ENCODE measurements around the gene KAT7. TPM values are rescaled to one million over a fixed set of nuclear protein-coding genes. Genes with fewer than 3 reads are reported as not detected.

KAT7 gene
- polyA plus RNA-seq, 1 donor from 2014 or later = 31.0 TPM

- Histone ChIP-seq H3K9me3 (ENCODE audit: low read length) (no peaks in the 10 kb centered on the region), H3K4me3 (ENCODE audit: low read length) (no peak overlapping the region), H3K79me2 (replicated peaks; ENCODE audit: insufficient read depth, low read length) (peaks cover 22% of the 10 kb centered on the region), H3K4me2 (ENCODE audit: low read length) (no peak overlapping the region), H3K27me3 (ENCODE audit: insufficient read depth, low read depth, low read length) (no peaks in the 10 kb centered on the region), H4K20me1 (ENCODE audit: insufficient read depth) (no peaks in the 10 kb centered on the region), H3K27ac (ENCODE audit: low read length) (no peak overlapping the region), H3F3A (ENCODE audit: insufficient read depth, low read length, poor library complexity, severe bottlenecking) (no peaks in the 10 kb centered on the region), H3K9ac (ENCODE audit: low read length) (no peak overlapping the region), H3K9me2 (ENCODE audit: insufficient read depth, low read length) (no peaks in the 10 kb centered on the region), H2AFZ (ENCODE audit: low read depth, low read length) (no peak overlapping the region), H3K36me3 (ENCODE audit: insufficient read depth, low read length) (peaks cover 16% of the 10 kb centered on the region)
- TF ChIP-seq EZH2 (IDR thresholded peaks at IDR 0.05; ENCODE audit: borderline replicate concordance, insufficient read depth, low read length, poor library complexity, severe bottlenecking) (no peak), POLR2AphosphoS5 (IDR thresholded peaks at IDR 0.05) (no peak), TAF1 (IDR thresholded peaks at IDR 0.05; ENCODE audit: low read depth) (no peak), MXI1 (conservative IDR thresholded peaks at IDR 0.05; ENCODE audit: poor library complexity, severe bottlenecking) (no peak), EP300 (conservative IDR thresholded peaks at IDR 0.05; ENCODE audit: poor library complexity, severe bottlenecking) (no peak)
- TF ChIP-seq, protein P1, sequence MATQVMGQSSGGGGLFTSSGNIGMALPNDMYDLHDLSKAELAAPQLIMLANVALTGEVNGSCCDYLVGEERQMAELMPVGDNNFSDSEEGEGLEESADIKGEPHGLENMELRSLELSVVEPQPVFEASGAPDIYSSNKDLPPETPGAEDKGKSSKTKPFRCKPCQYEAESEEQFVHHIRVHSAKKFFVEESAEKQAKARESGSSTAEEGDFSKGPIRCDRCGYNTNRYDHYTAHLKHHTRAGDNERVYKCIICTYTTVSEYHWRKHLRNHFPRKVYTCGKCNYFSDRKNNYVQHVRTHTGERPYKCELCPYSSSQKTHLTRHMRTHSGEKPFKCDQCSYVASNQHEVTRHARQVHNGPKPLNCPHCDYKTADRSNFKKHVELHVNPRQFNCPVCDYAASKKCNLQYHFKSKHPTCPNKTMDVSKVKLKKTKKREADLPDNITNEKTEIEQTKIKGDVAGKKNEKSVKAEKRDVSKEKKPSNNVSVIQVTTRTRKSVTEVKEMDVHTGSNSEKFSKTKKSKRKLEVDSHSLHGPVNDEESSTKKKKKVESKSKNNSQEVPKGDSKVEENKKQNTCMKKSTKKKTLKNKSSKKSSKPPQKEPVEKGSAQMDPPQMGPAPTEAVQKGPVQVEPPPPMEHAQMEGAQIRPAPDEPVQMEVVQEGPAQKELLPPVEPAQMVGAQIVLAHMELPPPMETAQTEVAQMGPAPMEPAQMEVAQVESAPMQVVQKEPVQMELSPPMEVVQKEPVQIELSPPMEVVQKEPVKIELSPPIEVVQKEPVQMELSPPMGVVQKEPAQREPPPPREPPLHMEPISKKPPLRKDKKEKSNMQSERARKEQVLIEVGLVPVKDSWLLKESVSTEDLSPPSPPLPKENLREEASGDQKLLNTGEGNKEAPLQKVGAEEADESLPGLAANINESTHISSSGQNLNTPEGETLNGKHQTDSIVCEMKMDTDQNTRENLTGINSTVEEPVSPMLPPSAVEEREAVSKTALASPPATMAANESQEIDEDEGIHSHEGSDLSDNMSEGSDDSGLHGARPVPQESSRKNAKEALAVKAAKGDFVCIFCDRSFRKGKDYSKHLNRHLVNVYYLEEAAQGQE (IDR thresholded peaks at IDR 0.05; ENCODE audit: borderline replicate concordance) = no peak
These were observed 30.7 kb downstream of the KAT7 start for GRCh38 chr17:49819138-49819537.

GRCh38 chr17:49819651-49820050 is 31.2 kb downstream of the KAT7 start:
- no peaks in the 10 kb centered on the region for H3F3A ChIP-seq (ENCODE audit: insufficient read depth, low read length, poor library complexity, severe bottlenecking)
- H3K4me3 ChIP-seq (ENCODE audit: low read length) = no peak overlapping the region
- H3K9ac ChIP-seq (ENCODE audit: low read length) = no peak overlapping the region
- no peaks in the 10 kb centered on the region for H3K9me3 ChIP-seq (ENCODE audit: low read length)
- H3K9me2 ChIP-seq (ENCODE audit: insufficient read depth, low read length) = no peaks in the 10 kb centered on the region
- H3K79me2 ChIP-seq (replicated peaks; ENCODE audit: insufficient read depth, low read length) = peaks cover 22% of the 10 kb centered on the region
- peaks cover 16% of the 10 kb centered on the region for H3K36me3 ChIP-seq (ENCODE audit: insufficient read depth, low read length)
- no peak overlapping the region for H3K27ac ChIP-seq (ENCODE audit: low read length)
- H4K20me1 ChIP-seq (ENCODE audit: insufficient read depth) = no peaks in the 10 kb centered on the region
- TF ChIP-seq MXI1 (conservative IDR thresholded peaks at IDR 0.05; ENCODE audit: poor library complexity, severe bottlenecking) (no peak), EZH2 (IDR thresholded peaks at IDR 0.05; ENCODE audit: borderline replicate concordance, insufficient read depth, low read length, poor library complexity, severe bottlenecking) (no peak), POLR2AphosphoS5 (IDR thresholded peaks at IDR 0.05) (no peak), TAF1 (IDR thresholded peaks at IDR 0.05; ENCODE audit: low read depth) (no peak)
- TF ChIP-seq, protein P2, sequence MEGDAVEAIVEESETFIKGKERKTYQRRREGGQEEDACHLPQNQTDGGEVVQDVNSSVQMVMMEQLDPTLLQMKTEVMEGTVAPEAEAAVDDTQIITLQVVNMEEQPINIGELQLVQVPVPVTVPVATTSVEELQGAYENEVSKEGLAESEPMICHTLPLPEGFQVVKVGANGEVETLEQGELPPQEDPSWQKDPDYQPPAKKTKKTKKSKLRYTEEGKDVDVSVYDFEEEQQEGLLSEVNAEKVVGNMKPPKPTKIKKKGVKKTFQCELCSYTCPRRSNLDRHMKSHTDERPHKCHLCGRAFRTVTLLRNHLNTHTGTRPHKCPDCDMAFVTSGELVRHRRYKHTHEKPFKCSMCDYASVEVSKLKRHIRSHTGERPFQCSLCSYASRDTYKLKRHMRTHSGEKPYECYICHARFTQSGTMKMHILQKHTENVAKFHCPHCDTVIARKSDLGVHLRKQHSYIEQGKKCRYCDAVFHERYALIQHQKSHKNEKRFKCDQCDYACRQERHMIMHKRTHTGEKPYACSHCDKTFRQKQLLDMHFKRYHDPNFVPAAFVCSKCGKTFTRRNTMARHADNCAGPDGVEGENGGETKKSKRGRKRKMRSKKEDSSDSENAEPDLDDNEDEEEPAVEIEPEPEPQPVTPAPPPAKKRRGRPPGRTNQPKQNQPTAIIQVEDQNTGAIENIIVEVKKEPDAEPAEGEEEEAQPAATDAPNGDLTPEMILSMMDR (IDR thresholded peaks at IDR 0.05; ENCODE audit: poor library complexity, severe bottlenecking) = no peak
- H3K4me2 ChIP-seq (ENCODE audit: low read length) = no peak overlapping the region
- H3K27me3 ChIP-seq (ENCODE audit: insufficient read depth, low read depth, low read length) = no peaks in the 10 kb centered on the region
- H2AFZ ChIP-seq (ENCODE audit: low read depth, low read length) = no peak overlapping the region

- H3K79me2 ChIP-seq (replicated peaks; ENCODE audit: insufficient read depth, low read length) = peaks cover 22% of the 10 kb centered on the region
- H3K9me2 ChIP-seq (ENCODE audit: insufficient read depth, low read length) = no peaks in the 10 kb centered on the region
- no peak overlapping the region for H3K4me3 ChIP-seq (ENCODE audit: low read length)
- H3K27ac ChIP-seq (ENCODE audit: low read length) = no peak overlapping the region
- no peaks in the 10 kb centered on the region for H4K20me1 ChIP-seq (ENCODE audit: insufficient read depth)
- H3K9ac ChIP-seq (ENCODE audit: low read length) = no peak overlapping the region
- no peak overlapping the region for H3K4me2 ChIP-seq (ENCODE audit: low read length)
- H3K36me3 ChIP-seq (ENCODE audit: insufficient read depth, low read length) = peaks cover 18% of the 10 kb centered on the region
- no peaks in the 10 kb centered on the region for H3K9me3 ChIP-seq (ENCODE audit: low read length)
- no peaks in the 10 kb centered on the region for H3K27me3 ChIP-seq (ENCODE audit: insufficient read depth, low read depth, low read length)
- no peaks in the 10 kb centered on the region for H3F3A ChIP-seq (ENCODE audit: insufficient read depth, low read length, poor library complexity, severe bottlenecking)
- no peak overlapping the region for H2AFZ ChIP-seq (ENCODE audit: low read depth, low read length)
- TF ChIP-seq EZH2 (IDR thresholded peaks at IDR 0.05; ENCODE audit: borderline replicate concordance, insufficient read depth, low read length, poor library complexity, severe bottlenecking) (no peak), POLR2AphosphoS5 (IDR thresholded peaks at IDR 0.05) (no peak), MXI1 (conservative IDR thresholded peaks at IDR 0.05; ENCODE audit: poor library complexity, severe bottlenecking) (no peak), RAD21 (conservative IDR thresholded peaks at IDR 0.05) (no peak), EP300 (conservative IDR thresholded peaks at IDR 0.05; ENCODE audit: poor library complexity, severe bottlenecking) (no peak), TAF1 (IDR thresholded peaks at IDR 0.05; ENCODE audit: low read depth) (no peak), SMC3 (conservative IDR thresholded peaks at IDR 0.05; ENCODE audit: poor library complexity) (no peak)
- TF ChIP-seq, protein P1 (IDR thresholded peaks at IDR 0.05; ENCODE audit: borderline replicate concordance) = no peak
- TF ChIP-seq, protein P2 (IDR thresholded peaks at IDR 0.05; ENCODE audit: poor library complexity, severe bottlenecking) = no peak
These were observed 32.3 kb downstream of the KAT7 start for GRCh38 chr17:49820773-49821172.
